NCI-H128 (cell line): ENCODE measurements around the gene CDH24.

Source experiments
- DNase-seq: peaks from one replicate; lab custom pipeline; 2025; ENCODE audit not compliant: unreplicated experiment; lab: John Stamatoyannopoulos, UW

Gene CDH24

DNA sequence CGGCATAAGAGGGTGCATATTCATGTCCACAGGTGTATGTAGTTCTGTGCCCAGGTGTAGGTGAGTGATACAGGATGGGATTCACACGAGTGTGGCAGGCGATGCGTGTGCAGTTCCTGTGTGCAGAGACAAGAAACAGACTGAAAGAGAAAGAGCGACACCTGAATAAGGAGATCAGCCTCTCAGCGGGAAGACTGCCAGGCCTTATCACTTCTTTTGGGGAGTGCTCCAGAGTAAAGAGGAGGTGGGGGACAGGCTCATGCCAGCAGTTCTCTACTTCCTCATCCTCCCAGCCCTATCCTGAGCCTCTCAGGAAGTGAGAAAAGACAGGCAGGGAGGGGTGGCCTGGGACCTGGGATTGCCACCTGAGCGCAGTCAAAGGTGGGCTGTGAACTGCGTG, 12.5 kb downstream of the CDH24 start:
- DNase-seq = no peak

DNA sequence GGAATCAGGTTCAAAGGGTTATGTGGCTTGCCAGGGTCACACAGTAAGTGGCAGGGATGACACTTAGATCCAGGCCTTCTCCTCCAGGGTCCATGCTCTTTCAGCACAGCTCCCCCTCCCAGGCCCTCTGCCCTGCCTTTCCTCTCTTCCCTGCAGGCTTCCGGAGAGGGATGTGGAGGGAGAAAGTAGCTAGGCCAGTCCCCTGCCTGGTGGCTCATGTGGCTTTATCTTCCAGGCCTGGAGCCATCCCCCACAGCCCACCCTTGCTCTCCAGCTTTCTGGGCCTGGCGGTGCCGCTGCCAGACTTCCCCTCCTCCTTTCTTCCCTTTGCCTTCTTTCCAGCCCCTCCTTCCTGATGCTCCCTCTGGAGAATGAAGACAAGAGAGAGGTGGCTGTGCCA, 13.6 kb downstream of the CDH24 start:
- DNase-seq = no peak

DNA sequence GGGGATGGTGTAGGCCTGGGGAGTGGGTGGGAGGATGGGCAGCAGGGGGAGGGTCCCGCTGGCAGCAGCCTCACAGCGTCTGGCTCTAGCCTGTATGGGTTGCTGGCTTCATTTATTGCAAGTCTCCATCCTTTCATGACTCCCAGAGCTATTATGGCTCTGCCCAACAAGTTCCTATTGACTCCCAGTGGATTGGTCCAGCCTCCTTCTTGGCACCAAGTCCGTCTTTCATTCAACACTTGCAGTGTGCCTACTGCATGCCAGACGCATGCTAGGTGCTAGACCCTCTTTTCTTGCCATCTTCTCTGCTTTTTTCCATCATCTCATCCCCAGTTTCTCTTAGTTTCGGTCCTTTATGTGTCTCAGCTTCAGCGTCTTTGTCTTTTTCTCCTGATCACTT, 14.2 kb downstream of the CDH24 start:
- DNase-seq = no peak

DNA sequence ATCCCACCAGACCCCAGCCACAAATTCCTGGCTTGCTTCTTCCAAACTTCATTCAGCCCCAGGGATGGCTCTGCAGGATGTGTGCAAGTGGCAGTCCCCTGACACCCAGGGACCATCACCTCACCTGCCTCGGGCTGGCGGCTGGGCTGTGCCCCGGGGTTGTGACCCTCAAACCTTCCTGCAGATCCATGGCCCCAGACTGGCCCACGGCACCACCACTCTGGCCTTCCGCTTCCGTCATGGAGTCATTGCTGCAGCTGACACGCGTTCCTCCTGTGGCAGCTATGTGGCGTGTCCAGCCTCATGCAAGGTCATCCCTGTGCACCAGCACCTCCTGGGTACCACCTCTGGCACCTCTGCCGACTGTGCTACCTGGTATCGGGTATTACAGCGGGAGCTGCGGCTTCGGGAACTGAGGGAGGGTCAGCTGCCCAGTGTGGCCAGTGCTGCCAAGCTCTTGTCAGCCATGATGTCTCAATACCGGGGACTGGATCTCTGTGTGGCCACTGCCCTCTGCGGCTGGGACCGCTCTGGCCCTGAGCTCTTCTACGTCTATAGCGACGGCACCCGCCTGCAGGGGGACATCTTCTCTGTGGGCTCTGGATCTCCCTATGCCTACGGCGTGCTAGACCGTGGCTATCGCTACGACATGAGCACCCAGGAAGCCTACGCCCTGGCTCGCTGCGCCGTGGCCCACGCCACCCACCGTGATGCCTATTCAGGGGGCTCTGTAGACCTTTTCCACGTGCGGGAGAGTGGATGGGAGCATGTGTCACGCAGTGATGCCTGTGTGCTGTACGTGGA, 15.0 kb downstream of the CDH24 start, which contains the start of gene PSMB11:
PSMB11 (plus strand) TSS at position 51 of the 804 bp plus-strand sequence; CDS start at position 65, 14 bp downstream.
- DNase-seq = no peak

DNA sequence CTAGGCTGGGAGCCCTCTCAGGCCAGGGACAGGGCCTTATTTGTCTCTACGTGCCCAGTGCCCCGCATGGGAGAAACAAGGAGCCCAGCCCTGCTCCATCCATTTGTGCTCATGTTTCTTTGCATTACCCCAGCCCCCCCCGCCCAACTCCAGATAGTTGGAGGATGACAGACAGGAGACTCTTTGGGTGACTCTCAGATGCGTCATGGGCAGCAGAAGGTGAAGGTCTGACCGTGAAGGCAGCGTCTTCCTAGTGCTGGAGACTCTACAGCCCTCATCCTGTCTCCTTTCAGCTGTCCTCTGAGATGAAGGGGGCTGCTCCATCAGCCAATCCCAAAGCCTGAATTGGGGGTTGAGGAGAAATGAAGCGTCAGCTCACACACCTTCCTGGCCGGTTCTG, 15.6 kb downstream of the CDH24 start:
- DNase-seq = no peak

DNA sequence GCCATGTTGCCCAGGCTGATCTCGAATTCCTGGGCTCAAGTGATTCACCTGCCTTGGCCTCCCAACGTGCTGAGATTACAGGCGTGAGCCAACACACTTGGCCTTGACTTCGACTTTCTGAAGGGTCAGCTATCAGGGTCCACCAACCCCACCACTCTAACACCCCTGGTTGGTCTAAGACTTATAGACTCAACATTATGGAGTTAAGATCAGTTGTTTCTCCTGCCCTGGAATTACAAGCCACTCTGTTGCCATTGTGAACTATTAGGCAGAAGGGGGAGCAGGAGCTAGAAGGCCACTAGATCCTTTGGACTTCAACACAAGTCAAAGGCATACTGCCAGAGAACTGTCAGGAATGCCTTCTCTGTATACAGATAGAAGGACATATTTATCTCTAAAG, 17.2 kb downstream of the CDH24 start:
- DNase-seq = no peak

DNA sequence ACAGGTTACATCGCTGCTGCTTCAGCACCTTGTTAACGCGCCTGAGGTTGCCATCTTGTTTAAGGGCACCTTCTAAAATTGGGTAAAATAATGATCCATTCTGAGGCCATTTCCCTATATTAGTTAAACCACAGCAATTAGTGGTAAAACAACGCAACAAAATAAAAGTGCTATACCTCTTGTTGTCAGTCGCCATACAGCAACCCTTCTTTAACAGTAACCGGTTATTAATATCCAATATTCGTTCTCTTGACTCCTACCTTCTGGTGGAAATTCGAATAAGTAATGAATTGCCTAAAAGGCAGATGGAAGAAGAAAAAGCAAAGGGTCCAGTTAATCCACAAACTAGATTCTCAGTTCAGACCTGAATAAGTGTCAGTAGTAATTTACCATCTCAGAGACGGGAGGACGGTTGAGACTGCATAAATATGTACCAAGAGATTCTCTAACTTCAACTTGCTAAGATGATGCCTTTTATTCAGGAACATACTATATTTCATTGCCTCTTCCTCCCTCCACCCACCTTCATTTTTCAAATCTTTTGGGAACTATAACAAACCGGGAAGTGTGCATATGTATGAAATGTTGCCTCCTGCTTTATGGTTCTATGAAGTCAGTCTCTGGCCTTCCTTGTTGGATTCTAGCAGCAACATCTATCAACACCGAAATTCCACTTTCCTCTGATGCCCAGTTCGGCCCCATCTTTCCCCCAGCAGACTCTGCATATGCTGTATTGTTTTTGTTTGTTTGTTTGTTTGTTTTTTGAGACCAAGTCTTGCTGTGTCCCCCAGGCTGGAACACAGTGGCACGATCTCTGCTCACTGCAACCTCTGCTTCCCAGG, 21.8 kb downstream of the CDH24 start:
- no peak for DNase-seq

DNA sequence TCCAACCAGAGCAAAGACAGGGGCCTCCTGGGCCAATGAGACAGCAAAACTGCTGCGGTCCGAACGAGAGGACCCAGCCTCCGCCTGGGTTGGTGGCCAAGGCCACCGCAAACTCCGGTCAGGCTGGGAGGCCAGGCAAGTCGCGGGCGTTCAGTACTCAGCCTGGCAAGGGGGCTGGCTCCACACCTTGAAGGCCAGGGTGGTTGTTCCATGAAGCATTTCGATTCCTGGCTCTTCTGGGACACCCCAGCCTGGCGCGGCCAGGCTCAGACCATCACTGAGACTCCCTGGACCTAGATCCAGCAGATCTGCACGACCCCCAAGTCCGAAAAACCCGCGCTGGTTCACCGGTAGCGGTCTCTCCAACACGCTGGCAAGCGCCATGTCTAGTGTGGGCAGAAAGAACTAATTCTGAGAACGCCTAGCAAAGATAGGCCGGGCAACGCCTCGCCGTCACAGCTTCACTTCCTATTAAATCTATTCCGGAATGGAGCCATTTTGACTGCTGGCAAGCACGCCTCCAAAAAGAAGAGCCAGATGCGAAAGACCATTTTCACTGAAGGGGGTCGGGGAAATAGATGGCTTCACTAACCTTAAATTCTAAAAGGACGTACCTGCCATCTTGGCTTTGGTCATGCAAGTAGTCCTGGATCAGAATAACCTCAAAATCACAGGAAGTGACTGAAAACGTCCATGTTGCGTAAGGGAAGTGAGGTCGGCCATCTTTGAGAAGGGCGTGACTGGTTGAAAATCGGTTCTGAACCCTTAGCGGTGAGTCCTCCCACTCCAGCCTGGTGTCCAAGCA, 22.6 kb downstream of the CDH24 start, which contains the start of gene PSMB5:
PSMB5 (minus strand) TSS at position 403 of the 805 bp plus-strand sequence; CDS start at position 384, 19 bp downstream.
- no peak for DNase-seq

DNA sequence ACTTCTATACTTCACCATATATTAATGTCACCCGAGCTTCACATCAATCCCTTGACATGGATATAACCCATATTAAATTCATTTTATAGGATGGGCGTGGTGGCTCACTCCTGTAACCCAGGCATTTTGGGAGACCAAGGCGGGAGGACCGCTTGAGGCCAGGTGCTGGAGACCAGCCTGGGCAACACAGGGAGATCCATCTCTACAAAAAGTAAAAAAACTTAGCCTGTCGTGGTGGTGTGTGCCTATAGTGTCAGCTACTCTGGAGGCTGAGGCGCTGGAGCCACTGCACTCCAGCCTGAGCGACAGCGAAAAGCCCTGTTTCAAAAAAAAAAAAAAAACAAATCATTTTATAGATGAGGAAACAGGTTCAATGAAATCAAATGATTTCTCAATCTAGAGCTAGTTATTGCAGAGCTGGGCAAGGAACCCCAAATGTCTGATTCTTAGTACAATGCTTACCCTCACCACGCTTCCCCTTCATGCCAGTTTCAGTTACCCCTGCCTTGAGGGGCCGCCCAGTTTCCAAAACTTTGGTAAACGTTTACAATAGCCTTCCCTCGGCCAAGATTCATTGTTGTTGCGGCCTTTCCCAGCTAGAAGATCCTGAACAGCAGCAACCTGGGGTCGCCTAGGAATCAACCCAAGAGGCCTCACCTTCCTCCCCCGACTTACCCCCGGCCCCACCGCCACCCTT, 23.4 kb downstream of the CDH24 start:
- DNase-seq = no peak

DNA sequence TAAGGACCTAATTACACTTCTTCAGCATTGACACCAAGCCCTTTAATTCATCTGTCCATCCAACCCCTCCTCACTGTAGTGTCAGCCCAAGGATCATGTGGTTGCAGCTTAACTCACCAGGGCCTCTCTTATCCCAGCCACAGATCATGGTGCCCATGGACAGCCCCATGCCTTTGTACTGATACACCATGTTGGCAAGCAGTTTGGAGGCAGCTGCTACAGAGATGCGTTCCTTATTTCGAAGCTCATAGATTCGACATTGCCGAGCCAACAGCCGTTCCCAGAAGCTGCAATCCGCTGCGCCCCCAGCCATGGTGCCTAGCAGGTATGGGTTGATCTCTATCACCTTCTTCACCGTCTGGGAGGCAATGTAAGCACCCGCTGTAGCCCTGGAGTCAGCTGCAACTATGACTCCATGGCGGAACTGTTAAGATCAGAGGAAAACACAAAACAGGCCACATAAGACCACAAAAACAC, 24.0 kb downstream of the CDH24 start:
- DNase-seq = no peak

DNA sequence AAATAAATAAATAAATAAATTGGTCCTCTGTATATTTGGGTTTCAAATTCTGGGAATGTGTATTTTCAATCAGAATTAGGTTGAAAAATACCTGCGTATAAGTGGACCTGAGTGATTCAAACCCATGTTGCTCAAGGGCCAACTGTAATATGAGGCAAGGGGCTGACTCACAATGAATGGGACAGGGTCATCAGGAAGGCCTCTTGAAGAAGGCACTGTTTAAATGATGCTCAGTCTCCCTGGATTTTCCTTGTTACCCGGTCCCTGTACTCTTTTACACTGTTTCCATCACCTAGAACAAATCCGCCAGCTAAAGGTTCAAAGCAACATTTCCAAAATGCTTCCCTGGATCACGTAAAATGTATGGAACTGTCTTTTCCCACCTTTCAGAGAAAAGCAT, 26.4 kb downstream of the CDH24 start:
- DNase-seq = no peak

DNA sequence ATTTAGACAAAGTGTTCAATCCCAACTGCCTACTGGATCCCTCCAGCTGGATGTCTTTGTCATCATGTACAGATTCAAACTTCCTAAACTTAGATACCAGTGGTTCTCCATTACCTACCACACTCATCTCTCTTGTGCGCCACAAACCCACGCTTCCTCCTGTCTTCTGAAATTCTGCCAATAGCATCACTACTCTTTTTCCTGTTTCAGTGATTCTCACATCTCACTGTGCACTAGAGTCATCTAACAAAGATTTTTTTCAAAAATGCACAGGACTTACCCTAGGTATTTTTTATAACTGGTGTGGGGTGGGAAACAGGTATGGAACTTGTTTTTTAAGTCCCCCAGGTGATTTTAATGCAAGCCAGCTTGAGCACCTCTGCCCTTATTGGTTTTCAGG, 28.5 kb downstream of the CDH24 start:
- DNase-seq = no peak

DNA sequence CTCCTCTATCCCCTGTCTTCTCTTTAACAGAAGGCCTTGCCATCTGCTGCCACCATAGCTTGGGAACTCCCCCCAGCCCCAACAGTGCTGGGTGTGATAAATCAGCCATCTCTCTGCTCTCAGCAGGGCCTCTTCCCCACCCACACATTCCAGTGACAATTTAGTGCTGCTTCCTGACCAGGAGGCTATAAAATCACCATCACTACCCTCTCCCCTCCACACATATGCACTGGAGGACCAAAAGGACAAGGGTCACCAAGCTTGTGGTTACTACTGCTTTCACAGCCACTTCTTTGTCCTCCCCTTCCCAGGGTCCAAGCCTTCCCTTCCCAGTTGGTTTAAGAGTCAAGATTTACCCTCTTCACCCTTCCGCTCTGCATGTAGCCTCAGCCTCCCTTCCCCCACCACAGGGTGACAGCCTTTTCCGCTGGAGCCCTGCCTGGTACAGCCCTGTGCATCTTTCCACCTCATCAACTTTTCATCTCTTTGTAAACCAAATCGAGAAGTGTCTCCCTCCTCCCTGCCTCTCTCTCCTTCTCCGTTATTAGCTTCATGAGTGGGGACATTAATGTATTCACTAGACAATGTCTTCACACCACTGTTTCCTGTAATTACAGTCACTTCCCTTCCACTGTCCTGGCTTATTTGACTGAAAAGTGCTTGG, 32.0 kb downstream of the CDH24 start:
- no peak for DNase-seq

DNA sequence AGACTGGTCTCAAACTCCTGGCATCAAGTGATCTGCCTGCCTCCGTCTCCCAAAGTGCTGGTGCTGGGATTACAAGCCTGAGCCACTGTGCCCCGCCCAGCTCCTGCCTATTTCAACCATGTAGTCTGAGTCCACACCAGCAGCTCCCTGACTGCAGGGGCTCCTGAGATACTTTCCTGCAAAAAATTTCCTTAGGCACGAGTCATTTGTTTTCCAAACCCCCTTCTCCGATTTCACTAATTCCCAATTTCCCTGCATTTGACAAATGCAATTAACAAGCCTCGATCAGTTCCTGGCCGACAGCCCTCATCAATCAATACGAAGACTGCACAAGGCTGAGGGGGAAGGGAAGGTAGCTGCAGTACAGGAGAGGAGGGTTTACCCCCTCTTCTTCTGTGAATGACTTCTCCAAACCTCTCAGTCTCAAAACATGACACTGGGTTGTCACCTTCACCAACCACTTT, 32.7 kb downstream of the CDH24 start:
- DNase-seq = no peak

DNA sequence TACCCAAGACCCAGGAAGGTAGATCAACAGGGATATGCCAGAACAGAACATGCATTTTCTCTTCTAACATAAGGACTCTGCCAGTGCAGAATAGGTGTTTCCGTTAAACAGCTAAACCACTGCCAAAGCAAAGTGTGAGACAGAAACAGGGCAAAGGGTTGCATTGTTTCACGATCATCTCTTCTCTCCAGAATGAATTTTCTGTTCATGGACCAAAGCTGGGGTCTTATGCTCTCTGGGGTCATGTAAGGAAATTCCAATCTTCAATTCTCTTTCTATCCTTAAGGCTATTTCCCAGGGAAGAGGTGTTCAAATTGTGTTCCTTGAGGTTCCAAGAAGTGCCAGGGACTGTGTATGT, 33.5 kb downstream of the CDH24 start:
- DNase-seq = no peak

DNA sequence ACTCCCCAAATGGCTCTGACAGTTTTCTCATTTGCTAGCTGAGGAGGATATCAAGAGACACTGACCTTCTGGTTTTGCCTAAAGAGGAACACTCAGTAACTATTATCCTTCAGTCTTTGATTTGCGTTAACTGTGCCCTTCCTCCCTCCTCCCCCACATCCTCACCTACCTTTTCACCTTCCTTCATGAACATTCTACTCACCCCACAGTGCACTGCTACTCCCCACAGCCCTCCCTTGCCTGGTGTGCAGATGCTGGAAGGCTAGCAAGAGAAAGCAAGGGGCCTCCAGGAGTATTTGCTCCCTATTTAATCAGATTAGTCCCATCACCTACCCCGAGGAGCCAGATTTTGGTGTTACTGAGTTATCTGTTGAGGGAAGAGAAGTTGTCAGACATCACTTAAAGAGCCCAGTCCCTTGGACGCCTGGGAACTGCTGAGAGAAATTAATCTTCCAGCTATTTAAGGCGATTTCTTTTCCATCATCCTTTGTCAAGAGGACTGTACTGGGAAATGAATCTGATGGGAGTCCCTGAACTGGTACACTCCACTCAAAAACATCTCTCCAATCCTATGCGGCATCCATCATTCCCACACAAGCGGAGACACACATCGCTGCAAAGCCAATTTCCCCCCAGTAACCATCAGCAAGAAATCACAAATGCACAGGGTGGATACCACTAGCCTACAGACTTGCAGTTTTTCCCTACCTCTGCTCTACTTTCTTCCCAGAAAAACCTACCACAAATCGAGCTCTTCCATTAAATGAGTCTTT, 34.1 kb downstream of the CDH24 start:
- no peak for DNase-seq

DNA sequence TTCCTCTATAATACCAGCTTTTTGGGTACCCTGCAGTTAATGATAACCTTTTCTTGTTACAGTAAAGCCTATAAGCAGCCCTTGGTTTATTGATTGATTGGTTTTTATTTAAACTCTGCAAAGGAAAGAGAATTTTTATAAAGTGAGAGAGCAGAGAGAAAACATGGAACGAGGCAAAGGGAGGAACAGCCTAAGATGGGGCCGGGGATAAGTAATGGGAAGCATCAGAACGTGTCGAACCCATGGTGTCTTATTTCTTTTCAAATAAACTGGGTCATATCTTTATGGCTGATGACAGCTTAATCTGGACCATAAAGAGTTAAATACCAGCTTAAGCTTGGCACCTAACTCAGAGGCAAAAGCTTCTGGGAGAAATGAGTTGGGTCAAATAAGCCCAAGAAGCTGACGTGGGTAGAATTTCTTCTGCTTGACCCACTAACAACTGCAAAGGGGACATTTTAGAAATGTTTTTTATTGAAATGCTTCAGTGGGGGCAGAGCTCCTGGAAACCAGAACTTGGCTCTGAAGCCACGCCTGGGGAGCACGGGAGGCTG, 35.4 kb downstream of the CDH24 start:
- no peak for DNase-seq

DNA sequence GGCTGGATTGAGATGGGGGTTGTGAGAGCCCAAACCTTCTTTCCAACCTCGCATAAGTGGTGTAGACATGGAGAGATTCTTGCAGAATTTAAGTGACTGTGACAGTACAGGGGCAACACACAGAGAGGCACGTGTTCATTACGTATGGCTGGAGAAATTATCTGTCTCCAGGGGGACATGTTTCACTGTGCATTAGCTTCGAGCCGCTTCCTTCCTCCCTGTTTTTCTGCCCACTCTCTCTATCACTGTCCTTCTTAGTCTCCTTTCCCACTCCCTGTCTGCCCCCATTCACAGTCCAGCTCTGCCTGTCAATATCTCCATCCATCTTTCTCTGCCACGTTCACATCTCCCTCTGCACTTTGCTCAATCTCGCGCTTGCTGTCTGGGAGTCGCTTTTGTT, 35.9 kb downstream of the CDH24 start:
- DNase-seq = no peak
